Measurements from ENCODE around the gene ZC3HAV1. TPM values are rescaled to one million over a fixed set of nuclear protein-coding genes. Genes with fewer than 3 reads are reported as not detected.
A peak's percentile ranks its signal among the peaks of the same experiment; 100 is the strongest.

The ZC3HAV1 gene
- total and polyA plus RNA-seq, 2 of the 13 experiments (the other 11 are each of a cell fraction or from before 2014, with no cell fraction given): 12.7 to 23.7 TPM

GRCh38 chr7:139075871-139076686, 33.4 kb downstream of the ZC3HAV1 start:
- no peak overlapping the region for H2AFZ ChIP-seq (ENCODE audit: low read length)
- H3K4me2 ChIP-seq (ENCODE audit: low read depth, low read length): peak overlapping the region; percentile 61
- peak; percentile 37 for FAIRE-seq
- in situ Hi-C loops (cut with HindIII; ENCODE audit: extremely low pct_ligation_motif_present, low pct_unique_long_range_greater_than_20kb): no loop called here
- intact Hi-C loops (cut with micrococcal nuclease; ENCODE audit: unreplicated experiment): loop anchor here (1.0 to 2.0 kb wide), 3 partner anchors 57 to 190 kb away; a partner anchor contains a TSS
- no peaks in the 10 kb centered on the region for H3K79me2 ChIP-seq (ENCODE audit: insufficient read depth, low read length)
- H3K27me3 ChIP-seq (ENCODE audit: control insufficient read depth in 1 of 2, insufficient read depth in 2 of 2, low read length in 2 of 2): no peaks in the 10 kb centered on the region
- ChIA-PET CTCF (ENCODE audit: low intra/inter-chr PET ratio, low total read pairs) (interaction anchor here (1.8 kb wide), 1 partner anchor 59 kb away, joined by 34 read pairs; no protein-coding TSS in a partner anchor), POLR2A (interaction anchor here (1.7 kb wide), 1 partner anchor 156 kb away, joined by 4 read pairs; no protein-coding TSS in a partner anchor)
- no peak overlapping the region for H3K9ac ChIP-seq (ENCODE audit: insufficient read depth, low read depth, low read length)
- H4K20me1 ChIP-seq (ENCODE audit: insufficient read depth, low read length): no peaks in the 10 kb centered on the region; the same call in 1 of the 2 replicates
- peaks cover 29% of the 10 kb centered on the region for H3K4me1 ChIP-seq (ENCODE audit: insufficient read depth, low read length)
- peak overlapping the region; percentile 65 for H3K27ac ChIP-seq (ENCODE audit: extremely low read length, insufficient read depth, low read length)
- no peaks in the 10 kb centered on the region for H3K9me3 ChIP-seq (ENCODE audit: low read length)
- 38% methylated on average over 11 of the region's 11 CpGs for WGBS (ENCODE audit: low lambda C conversion rate)
- H3K4me3 ChIP-seq (replicated peaks in 1 of 3; ENCODE audit: insufficient read depth in 1 of 3, low read depth in 2 of 3, low read length in 3 of 3): no peak overlapping the region
- BruUV-seq (replicated peaks): no TSS peak
- DNase-seq (ENCODE audit: low spot score): peak; percentile 45
- ATAC-seq: peak; percentile 80
- H3K36me3 ChIP-seq (replicated peaks in 1 of 2; ENCODE audit: control insufficient read depth in 1 of 2, insufficient read depth in 2 of 2, low read length in 2 of 2): peaks cover 15 to 63% of the 10 kb centered on the region in 2 experiments
- TF ChIP-seq NFATC3 (CRISPR knock-in tag; IDR thresholded peaks at IDR 0.05) (no peak), CBFB (CRISPR knock-in tag; IDR thresholded peaks at IDR 0.05) (no peak), ARNTL (CRISPR knock-in tag; IDR thresholded peaks at IDR 0.05) (no peak), TEAD3 (CRISPR knock-in tag; optimal IDR thresholded peaks at IDR 0.05; ENCODE audit: borderline replicate concordance) (no peak), JUND (CRISPR knock-in tag; IDR thresholded peaks at IDR 0.05) (no peak), ZNF251 (CRISPR knock-in tag; IDR thresholded peaks at IDR 0.05) (no peak), ZNF576 (CRISPR knock-in tag; IDR thresholded peaks at IDR 0.05) (no peak), RXRA (CRISPR knock-in tag; IDR thresholded peaks at IDR 0.05) (no peak), ZNF709 (CRISPR knock-in tag; IDR thresholded peaks at IDR 0.05) (0 out of 2 replicates have a peak, but pooled peaks have one; percentile 36), CREB1 (IDR thresholded peaks at IDR 0.05) (no peak), CREB1 (CRISPR knock-in tag; IDR thresholded peaks at IDR 0.05) (peak; percentile 20; the same call in 1 of the 2 replicates), HNF4A (CRISPR knock-in tag; IDR thresholded peaks at IDR 0.05) (peak; percentile 68; the same call in 1 of the 2 replicates), TCF12 (IDR thresholded peaks at IDR 0.05) (no peak), TCF12 (CRISPR knock-in tag; IDR thresholded peaks at IDR 0.05) (no peak), AHDC1 (CRISPR knock-in tag; IDR thresholded peaks at IDR 0.05; ENCODE audit: borderline replicate concordance) (0 out of 2 replicates have a peak, but pooled peaks have one; percentile 36), ATAD3A (CRISPR knock-in tag; IDR thresholded peaks at IDR 0.05) (no peak), CBX5 (CRISPR knock-in tag; IDR thresholded peaks at IDR 0.05; ENCODE audit: borderline replicate concordance) (no peak)
